Subcutaneous abdominal adipose tissue (tissue), 5 donors: ENCODE data around the gene BRINP2.

Experiments used
- H3K27ac ChIP-seq: one replicate; pipeline ENCODE4 v1.7.0; 2013; ENCODE audit warnings: low read depth, mild to moderate bottlenecking, inconsistent platforms, low read length, moderate library complexity
- H3K27me3 ChIP-seq, 5 donors: one replicate each; pipeline ENCODE4 v1.7.0; 2013; ENCODE audit warnings: low read length in 5 of 5, inconsistent platforms in 1 of 5; ENCODE audit not compliant: control insufficient read depth in 5 of 5, insufficient read depth in 4 of 5
- H3K36me3 ChIP-seq, 5 donors: one replicate each; pipeline ENCODE4 v1.7.0; 2013; ENCODE audit warnings: low read length in 5 of 5; ENCODE audit not compliant: control insufficient read depth in 5 of 5, insufficient read depth in 5 of 5
- H3K4me1 ChIP-seq, 5 donors: one replicate each; pipeline ENCODE4 v1.7.0; 2013; ENCODE audit warnings: low read length in 5 of 5, mild to moderate bottlenecking in 3 of 5, moderate library complexity in 1 of 5; ENCODE audit not compliant: control insufficient read depth in 5 of 5, insufficient read depth in 5 of 5
- H3K4me3 ChIP-seq, 5 donors: one replicate each; pipeline ENCODE4 v1.7.0; 2013; ENCODE audit warnings: low read length in 5 of 5, low read depth in 1 of 5
- H3K9ac ChIP-seq, 5 donors: one replicate each; pipeline ENCODE4 v1.7.0; 2013; ENCODE audit warnings: low read length in 5 of 5, mild to moderate bottlenecking in 4 of 5, moderate library complexity in 3 of 5
- H3K9me3 ChIP-seq, 5 donors: one replicate each; pipeline ENCODE4 v1.7.0; 2013; ENCODE audit warnings: low read length in 5 of 5; ENCODE audit not compliant: control insufficient read depth in 5 of 5
- donor health status: healthy.
- donor health status: healthy.
- donor health status: healthy.
- donor health status: healthy.
- donor health status: healthy.

Gene BRINP2

DNA sequence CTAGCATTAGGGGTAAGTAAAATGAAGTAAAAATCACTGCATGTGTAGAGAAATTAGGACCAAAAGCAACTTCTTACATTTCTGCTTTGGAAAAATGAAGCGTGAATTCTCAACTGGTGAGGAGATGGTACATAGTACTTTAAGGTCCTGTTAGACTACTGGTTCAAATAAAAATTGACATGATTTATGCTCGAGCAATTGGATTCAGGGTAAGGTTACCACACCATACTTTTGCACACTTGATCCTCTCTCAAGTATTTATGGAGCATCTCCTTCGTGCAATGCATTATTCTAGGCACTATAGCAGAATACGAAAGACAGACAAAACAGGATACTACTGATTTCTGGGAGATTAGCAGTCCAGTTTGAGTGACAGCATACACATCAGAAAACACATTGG, 66.2 kb downstream of the BRINP2 start:
- H3K4me1 ChIP-seq, result peaks cover 0 to 15% (median 9%) of the 10 kb centered on the region in 5 donors
- no peaks in the 10 kb centered on the region for H3K27me3 ChIP-seq
- H3K27ac ChIP-seq, result no peak overlapping the region
- no peaks in the 10 kb centered on the region for H3K36me3 ChIP-seq
- no peaks in the 10 kb centered on the region for H3K9me3 ChIP-seq
- H3K9ac ChIP-seq, result no peak overlapping the region
- H3K4me3 ChIP-seq, result no peak overlapping the region

DNA sequence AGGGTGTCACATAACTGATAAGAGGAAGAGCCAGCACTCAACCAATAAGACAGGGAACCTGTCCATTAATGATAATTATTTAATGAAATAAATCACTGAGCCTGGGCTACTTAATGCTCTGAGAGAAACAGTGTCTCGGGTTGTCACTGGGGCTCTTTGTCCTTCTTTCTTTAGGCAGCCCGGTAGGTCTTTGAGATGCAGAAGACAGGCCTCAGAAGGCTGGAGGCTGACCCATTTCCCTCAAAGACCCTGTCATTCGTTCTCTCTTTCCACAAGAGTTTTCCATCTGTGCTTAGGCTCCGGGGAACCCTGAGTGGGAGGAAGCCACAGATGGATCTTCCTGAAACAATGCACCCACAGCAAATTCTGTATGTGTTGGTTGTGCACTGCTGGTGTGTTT, 68.2 kb downstream of the BRINP2 start:
- no peak overlapping the region for H3K27ac ChIP-seq
- H3K36me3 ChIP-seq, result no peaks in the 10 kb centered on the region
- no peaks in the 10 kb centered on the region for H3K27me3 ChIP-seq
- H3K9me3 ChIP-seq, result no peaks in the 10 kb centered on the region
- peaks cover 0 to 15% (median 9%) of the 10 kb centered on the region in 5 donors for H3K4me1 ChIP-seq
- no peak overlapping the region for H3K9ac ChIP-seq
- H3K4me3 ChIP-seq, result no peak overlapping the region

DNA sequence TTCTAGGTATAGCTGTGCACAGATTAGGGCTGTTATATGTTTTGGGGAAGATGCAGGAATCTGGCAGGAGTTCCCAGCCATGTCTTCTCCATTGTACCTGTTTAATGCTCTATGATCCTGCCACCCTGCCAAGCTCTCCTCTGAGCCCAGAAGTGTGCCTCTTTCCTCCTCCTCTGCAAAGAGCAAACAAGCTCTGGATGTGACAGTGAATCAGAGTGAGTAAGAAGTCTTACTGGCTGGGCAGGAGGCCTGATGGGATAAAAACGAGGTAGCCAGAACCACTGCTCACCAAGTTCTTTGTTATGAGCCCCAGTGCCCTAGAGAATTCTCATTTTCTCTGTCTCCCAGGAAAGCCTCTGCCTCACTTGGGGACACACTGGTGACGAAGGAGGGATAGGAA, 69.0 kb downstream of the BRINP2 start:
- Histone ChIP-seq H3K27ac (no peak overlapping the region), H3K36me3 (no peaks in the 10 kb centered on the region), H3K27me3 (no peaks in the 10 kb centered on the region), H3K9ac (no peak overlapping the region), H3K4me1 (peaks cover 0 to 15% (median 9%) of the 10 kb centered on the region in 5 donors), H3K9me3 (no peaks in the 10 kb centered on the region), H3K4me3 (no peak overlapping the region)

DNA sequence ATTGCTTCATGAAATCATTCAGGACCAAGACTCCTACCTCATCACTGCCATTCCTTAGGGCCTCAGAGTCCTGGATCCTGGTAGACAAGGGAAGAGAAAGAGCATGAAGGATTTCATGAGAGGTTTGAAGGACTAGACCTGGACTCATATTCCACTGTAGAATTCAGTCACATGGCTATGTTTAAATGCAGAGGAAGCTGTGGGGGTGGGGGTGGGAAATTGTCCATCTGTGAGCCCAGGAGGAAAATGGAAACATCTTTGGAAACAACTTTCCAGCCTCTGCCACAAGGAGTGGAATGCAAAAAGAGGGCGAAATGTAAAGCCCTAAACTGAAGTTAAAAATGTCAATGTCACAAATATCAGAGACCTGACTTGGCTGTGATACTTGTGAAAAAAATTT, 73.0 kb downstream of the BRINP2 start:
- Histone ChIP-seq H3K27me3 (no peaks in the 10 kb centered on the region), H3K9ac (no peak overlapping the region), H3K27ac (no peak overlapping the region), H3K4me1 (peaks cover 0 to 8% (median 3%) of the 10 kb centered on the region in 5 donors), H3K36me3 (no peaks in the 10 kb centered on the region), H3K9me3 (no peaks in the 10 kb centered on the region), H3K4me3 (no peak overlapping the region)

DNA sequence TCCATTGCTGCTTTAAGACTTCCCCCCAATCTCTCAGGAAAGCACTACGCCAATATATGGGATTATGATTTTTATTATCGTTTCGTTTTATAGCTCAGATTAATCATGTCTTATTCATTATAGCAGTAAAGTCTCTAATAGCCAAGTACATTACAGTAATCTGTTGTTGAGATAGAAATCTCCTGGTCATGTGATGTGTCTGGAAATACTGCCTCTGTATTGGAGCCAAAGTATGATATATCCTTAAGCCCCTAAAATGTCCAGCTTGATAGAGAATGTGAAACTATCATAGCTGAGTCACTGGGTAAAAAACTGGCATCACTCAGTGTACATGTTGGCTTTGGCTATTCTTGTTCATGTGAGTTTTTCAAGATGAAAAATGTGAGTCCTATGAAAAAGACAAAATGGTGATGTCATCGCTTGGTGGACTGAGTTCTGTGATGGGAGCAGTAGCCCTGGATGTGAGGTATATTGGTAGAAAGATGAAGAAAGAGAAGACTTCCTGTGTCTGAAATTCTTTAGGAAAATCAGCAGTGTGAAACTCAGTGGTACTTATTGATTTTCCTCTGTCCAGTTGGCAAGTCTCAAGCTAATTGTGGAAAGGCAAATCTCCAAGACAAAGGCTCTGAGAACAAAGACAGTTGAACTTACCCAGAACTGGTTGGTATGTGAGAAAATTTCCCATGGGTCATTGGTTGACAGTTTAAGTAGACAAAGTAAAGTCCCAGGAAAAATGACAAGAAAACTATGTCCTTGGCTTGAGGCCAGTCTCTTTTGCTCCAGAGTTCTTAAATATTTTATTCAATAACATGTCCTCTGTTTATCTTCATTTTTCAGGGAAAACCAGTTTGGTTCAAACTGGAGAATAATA, 76.2 kb downstream of the BRINP2 start:
- H3K27ac ChIP-seq, result no peak overlapping the region
- no peaks in the 10 kb centered on the region for H3K9me3 ChIP-seq
- no peak overlapping the region for H3K9ac ChIP-seq
- no peak overlapping the region for H3K4me3 ChIP-seq
- no peaks in the 10 kb centered on the region for H3K36me3 ChIP-seq
- H3K4me1 ChIP-seq, result peaks cover 0 to 8% (median 3%) of the 10 kb centered on the region in 5 donors
- no peaks in the 10 kb centered on the region for H3K27me3 ChIP-seq

DNA sequence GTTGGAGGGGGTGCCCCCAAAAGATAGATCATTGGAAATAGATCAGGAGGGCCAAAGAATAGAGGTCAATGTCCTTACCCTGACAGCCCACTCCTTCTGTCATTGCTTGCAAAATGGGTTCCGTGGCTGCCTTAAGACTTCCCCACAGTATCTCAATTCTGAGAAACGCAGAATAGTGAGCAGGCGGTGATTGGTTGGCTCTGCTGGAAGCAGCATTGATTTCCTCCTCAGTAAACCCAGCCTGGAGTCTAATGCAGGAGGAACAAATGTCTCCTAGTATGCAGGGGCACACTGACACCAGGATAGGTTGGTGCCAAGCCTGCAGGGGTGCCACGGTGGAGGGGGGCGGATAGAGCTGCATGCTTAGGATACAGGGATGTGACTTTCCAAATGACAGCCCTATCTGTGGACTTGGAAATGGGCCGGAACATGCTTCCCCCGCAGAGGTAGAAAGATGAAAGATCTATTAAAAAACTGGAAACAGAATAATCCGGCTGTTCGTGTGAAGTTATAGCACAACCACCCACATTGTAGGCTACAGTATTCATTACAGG, 76.9 kb downstream of the BRINP2 start:
- H3K27ac ChIP-seq, result no peak overlapping the region
- no peaks in the 10 kb centered on the region for H3K9me3 ChIP-seq
- H3K4me1 ChIP-seq, result peaks cover 0 to 8% (median 3%) of the 10 kb centered on the region in 5 donors
- no peaks in the 10 kb centered on the region for H3K27me3 ChIP-seq
- no peak overlapping the region for H3K9ac ChIP-seq
- no peak overlapping the region for H3K4me3 ChIP-seq
- no peaks in the 10 kb centered on the region for H3K36me3 ChIP-seq

DNA sequence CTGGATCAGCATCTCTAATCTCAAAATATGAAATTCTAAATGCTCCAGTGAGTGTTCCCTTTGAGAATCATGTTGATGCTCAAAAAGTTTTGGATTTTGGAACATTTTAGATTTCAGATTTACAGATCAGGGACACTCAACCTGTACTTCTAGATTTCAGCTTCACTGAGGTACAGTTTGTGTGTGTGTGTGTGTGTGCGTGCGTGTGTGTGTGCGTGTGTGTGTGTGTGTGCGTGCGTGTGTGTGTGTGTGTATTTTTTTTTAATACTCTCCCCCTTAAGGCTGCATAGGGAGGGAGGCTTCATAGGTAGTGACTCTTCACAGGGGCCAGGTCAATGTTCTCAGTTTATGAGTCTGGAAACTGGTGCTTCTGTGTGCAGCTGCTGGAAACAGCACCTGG, 77.5 kb downstream of the BRINP2 start:
- H3K27ac ChIP-seq, result no peak overlapping the region

DNA sequence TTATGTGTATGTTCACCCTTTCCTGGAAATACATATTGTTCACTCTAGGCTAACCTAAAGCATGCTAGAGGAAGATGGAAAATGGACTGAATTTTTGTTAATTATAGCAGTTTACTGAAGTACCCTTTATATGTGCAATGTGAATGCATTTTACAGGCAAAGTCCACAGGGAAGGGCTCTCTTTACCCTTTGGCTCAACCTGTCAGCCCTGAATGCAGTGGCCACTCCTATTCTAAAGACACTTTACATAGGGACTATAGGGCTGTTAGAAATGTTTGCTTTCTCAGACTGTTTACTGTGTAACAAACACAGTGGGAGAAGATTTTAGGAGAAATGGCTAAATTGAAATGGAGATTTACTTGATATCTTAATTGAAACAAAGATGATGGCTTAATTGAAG, 78.5 kb downstream of the BRINP2 start:
- Histone ChIP-seq H3K27ac (no peak overlapping the region), H3K4me3 (no peak overlapping the region), H3K9me3 (no peaks in the 10 kb centered on the region), H3K9ac (no peak overlapping the region), H3K36me3 (no peaks in the 10 kb centered on the region), H3K4me1 (peaks cover 0 to 8% (median 3%) of the 10 kb centered on the region in 5 donors), H3K27me3 (no peaks in the 10 kb centered on the region)

More for the DNA sequence above, 77.5 kb downstream of the BRINP2 start:
- Histone ChIP-seq H3K9ac (no peak overlapping the region), H3K36me3 (no peaks in the 10 kb centered on the region), H3K4me3 (no peak overlapping the region), H3K27me3 (no peaks in the 10 kb centered on the region), H3K4me1 (peaks cover 0 to 8% (median 3%) of the 10 kb centered on the region in 5 donors), H3K9me3 (no peaks in the 10 kb centered on the region)

DNA sequence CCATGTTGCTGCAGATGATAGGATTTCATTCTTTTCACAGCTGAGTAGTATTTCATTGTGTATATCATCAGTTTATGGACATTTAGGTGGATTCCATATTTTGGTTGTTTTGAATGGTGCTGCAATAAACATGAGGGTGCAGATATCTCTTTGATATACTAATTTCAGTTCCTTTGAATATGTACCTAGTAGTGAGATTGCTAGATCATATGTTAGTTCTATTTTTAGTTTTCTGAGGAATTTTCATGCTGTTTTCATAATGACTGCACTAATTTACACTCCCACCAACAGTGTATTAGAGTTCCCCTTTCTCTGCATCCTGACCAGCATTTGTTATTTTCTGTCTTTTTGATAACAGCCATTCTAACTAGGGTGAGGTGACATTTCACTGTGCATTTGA, 82.1 kb downstream of the BRINP2 start:
- Histone ChIP-seq H3K36me3 (no peaks in the 10 kb centered on the region), H3K27me3 (no peaks in the 10 kb centered on the region), H3K4me1 (peaks cover 0 to 17% (median 12%) of the 10 kb centered on the region in 5 donors), H3K4me3 (no peak overlapping the region), H3K9ac (no peak overlapping the region), H3K9me3 (no peaks in the 10 kb centered on the region), H3K27ac (no peak overlapping the region)

DNA sequence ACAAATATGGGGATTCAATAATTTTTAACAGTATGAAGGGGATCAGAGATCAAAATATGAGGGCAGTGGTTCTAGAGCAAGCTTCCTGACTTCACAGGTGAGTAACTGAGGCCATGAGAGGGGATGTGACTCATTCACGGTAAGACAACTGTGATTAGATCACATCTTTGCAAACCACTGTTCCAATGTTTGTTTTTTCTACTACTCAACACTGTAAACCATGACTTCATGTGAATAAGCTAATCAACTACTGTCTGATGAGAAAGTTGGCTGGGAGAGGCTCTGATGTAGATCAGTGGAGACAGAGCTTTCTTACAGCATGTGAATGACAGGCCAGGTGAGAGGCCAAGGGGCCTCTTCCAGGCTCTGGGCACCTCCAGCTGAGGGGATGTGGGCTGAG, 84.7 kb downstream of the BRINP2 start:
- Histone ChIP-seq H3K9ac (no peak overlapping the region), H3K9me3 (no peaks in the 10 kb centered on the region), H3K27ac (no peak overlapping the region), H3K27me3 (no peaks in the 10 kb centered on the region), H3K36me3 (no peaks in the 10 kb centered on the region), H3K4me3 (no peak overlapping the region), H3K4me1 (peaks cover 0 to 17% (median 12%) of the 10 kb centered on the region in 5 donors)
